ENCODE measurements around the gene AP5S1.

- TF ChIP-seq CTCF (IDR thresholded peaks at IDR 0.05) (no peak), POLR2A (IDR thresholded peaks at IDR 0.05) (no peak)
Observed at GRCh38 chr20:3862333-3862732, 42.0 kb downstream of the AP5S1 start.
